ENCODE measurements around the gene THADA.

THADA gene

GRCh38 chr2:43475922-43476321 lies 119.9 kb downstream of the THADA start:
- CTCF ChIA-PET, result interaction anchor here (1.0 to 3.8 kb wide), 7 partner anchors 9 to 29 kb away, joined by 3 to 16 read pairs (median 3); no protein-coding TSS in a partner anchor
- TF ChIP-seq CTCF (IDR thresholded peaks at IDR 0.05; ENCODE audit: control extremely low read depth, extremely low read depth, low read depth, missing control alignments), result no peak
- no peak for DNase-seq (ENCODE audit: extremely low spot score)
- POLR2A ChIA-PET, result no interaction called here

GRCh38 chr2:43475137-43475846 lies 120.5 kb downstream of the THADA start:
- ChIA-PET CTCF (interaction anchor here (1.0 to 3.8 kb wide), 6 partner anchors 10 to 30 kb away, joined by 3 to 16 read pairs (median 4); no protein-coding TSS in a partner anchor), POLR2A (no interaction called here)
- DNase-seq (ENCODE audit: extremely low spot score), result no peak
- TF ChIP-seq CTCF (IDR thresholded peaks at IDR 0.05; ENCODE audit: control extremely low read depth, extremely low read depth, low read depth, missing control alignments), result no peak

GRCh38 chr2:43474273-43474672 lies 121.6 kb downstream of the THADA start:
- ChIA-PET POLR2A (no interaction called here), CTCF (interaction anchor here (1.2 to 3.8 kb wide), 3 partner anchors 10 to 15 kb away, joined by 3 to 16 read pairs (median 11); no protein-coding TSS in a partner anchor)
- TF ChIP-seq CTCF (IDR thresholded peaks at IDR 0.05; ENCODE audit: control extremely low read depth, extremely low read depth, low read depth, missing control alignments), result no peak
- no peak for DNase-seq (ENCODE audit: extremely low spot score)

- DNase-seq (ENCODE audit: extremely low spot score), result no peak
- TF ChIP-seq CTCF (IDR thresholded peaks at IDR 0.05; ENCODE audit: control extremely low read depth, extremely low read depth, low read depth, missing control alignments), result no peak
- ChIA-PET POLR2A (no interaction called here), CTCF (interaction anchor here (0.8 to 3.8 kb wide), 4 partner anchors 10 to 39 kb away, joined by 3 to 16 read pairs (median 7); no protein-coding TSS in a partner anchor)
These were observed 122.1 kb downstream of the THADA start for GRCh38 chr2:43473767-43474166.

- TF ChIP-seq CTCF (IDR thresholded peaks at IDR 0.05; ENCODE audit: control extremely low read depth, extremely low read depth, low read depth, missing control alignments), result no peak
- POLR2A ChIA-PET, result no interaction called here
- CTCF ChIA-PET, result interaction anchor here (0.8 to 3.8 kb wide), 6 partner anchors 9 to 244 kb away, joined by 3 to 16 read pairs (median 4); no protein-coding TSS in a partner anchor
- DNase-seq (ENCODE audit: extremely low spot score), result no peak
These were observed 123.2 kb downstream of the THADA start for GRCh38 chr2:43472527-43473194.

GRCh38 chr2:43469713-43470112 lies 126.1 kb downstream of the THADA start:
- TF ChIP-seq CTCF (IDR thresholded peaks at IDR 0.05; ENCODE audit: control extremely low read depth, extremely low read depth, low read depth, missing control alignments), result no peak
- CTCF ChIA-PET, result interaction anchor here (0.8 to 1.5 kb wide), 2 partner anchors 15 to 81 kb away, joined by 3 to 4 read pairs; no protein-coding TSS in a partner anchor
- POLR2A ChIA-PET, result no interaction called here
- DNase-seq (ENCODE audit: extremely low spot score), result no peak
